Measurements from ENCODE around the gene MANSC4. TPM values are rescaled to one million over a fixed set of nuclear protein-coding genes. Genes with fewer than 3 reads are reported as not detected.

Gene MANSC4
- total and polyA plus RNA-seq, 2 donors (not counting 1 experiment from before 2014, with no cell fraction given), result 0.25 TPM; not detected in 1

GRCh38 chr12:27797301-27798025 is 17.4 kb upstream of the MANSC4 start:
- Mint-ChIP-seq H3K4me3 (no peak overlapping the region), H3K9me3 (ENCODE audit: insufficient read depth) (no peaks in the 10 kb centered on the region), H3K27ac (no peak overlapping the region), H3K27me3 (no peaks in the 10 kb centered on the region), H3K4me1 (no peaks in the 10 kb centered on the region)
- Histone ChIP-seq H3K27ac (ENCODE audit: low read length in 2 of 2) (no peak overlapping the region), H4K20me1 (ENCODE audit: control insufficient read depth, insufficient read depth, low read length, poor library complexity, severe bottlenecking) (no peaks in the 10 kb centered on the region), H3K36me3 (replicated peaks in 1 of 2; ENCODE audit: control extremely low read depth in 1 of 2, control insufficient read depth in 1 of 2, extremely low read depth in 1 of 2, insufficient read depth in 2 of 2, low read length in 1 of 2) (peaks cover 0 to 22% of the 10 kb centered on the region in 2 experiments), H3K4me3 (ENCODE audit: control extremely low read depth in 1 of 5, extremely low read depth in 1 of 5, insufficient read depth in 1 of 5, low read depth in 2 of 5, low read length in 4 of 5) (no peak overlapping the region), H3K9ac (ENCODE audit: low read length) (no peak overlapping the region), H3K79me2 (ENCODE audit: control insufficient read depth, insufficient read depth, low read length) (no peaks in the 10 kb centered on the region), H3K4me1 (ENCODE audit: control insufficient read depth in 2 of 2, insufficient read depth in 2 of 2, low read length in 2 of 2) (no peaks in the 10 kb centered on the region), H3K4me2 (replicated peaks; ENCODE audit: low read depth, low read length, poor library complexity, severe bottlenecking) (no peak overlapping the region), H3K9me3 (ENCODE audit: control extremely low read depth in 1 of 3, control insufficient read depth in 2 of 3, insufficient read depth in 1 of 3, low read length in 2 of 3) (no peaks in the 10 kb centered on the region), H3K27me3 (replicated peaks in 1 of 4; ENCODE audit: control extremely low read depth in 1 of 4, control insufficient read depth in 3 of 4, insufficient read depth in 4 of 4, low read length in 3 of 4) (no peaks in the 10 kb centered on the region), H2AFZ (ENCODE audit: insufficient read depth, low read depth, low read length, poor library complexity, severe bottlenecking) (no peak overlapping the region)
- TF ChIP-seq EZH2 (IDR thresholded peaks at IDR 0.05; ENCODE audit: borderline replicate concordance, insufficient read depth, low read depth, low read length, poor library complexity, severe bottlenecking), result no peak
- TF ChIP-seq, protein P1, sequence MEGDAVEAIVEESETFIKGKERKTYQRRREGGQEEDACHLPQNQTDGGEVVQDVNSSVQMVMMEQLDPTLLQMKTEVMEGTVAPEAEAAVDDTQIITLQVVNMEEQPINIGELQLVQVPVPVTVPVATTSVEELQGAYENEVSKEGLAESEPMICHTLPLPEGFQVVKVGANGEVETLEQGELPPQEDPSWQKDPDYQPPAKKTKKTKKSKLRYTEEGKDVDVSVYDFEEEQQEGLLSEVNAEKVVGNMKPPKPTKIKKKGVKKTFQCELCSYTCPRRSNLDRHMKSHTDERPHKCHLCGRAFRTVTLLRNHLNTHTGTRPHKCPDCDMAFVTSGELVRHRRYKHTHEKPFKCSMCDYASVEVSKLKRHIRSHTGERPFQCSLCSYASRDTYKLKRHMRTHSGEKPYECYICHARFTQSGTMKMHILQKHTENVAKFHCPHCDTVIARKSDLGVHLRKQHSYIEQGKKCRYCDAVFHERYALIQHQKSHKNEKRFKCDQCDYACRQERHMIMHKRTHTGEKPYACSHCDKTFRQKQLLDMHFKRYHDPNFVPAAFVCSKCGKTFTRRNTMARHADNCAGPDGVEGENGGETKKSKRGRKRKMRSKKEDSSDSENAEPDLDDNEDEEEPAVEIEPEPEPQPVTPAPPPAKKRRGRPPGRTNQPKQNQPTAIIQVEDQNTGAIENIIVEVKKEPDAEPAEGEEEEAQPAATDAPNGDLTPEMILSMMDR (IDR thresholded peaks at IDR 0.05), result no peak
- DNase-seq (no peak), ATAC-seq (ENCODE audit: low read depth) (no peak)
- WGBS (ENCODE audit: insufficient coverage), result 99% methylated on average over 20 of the region's 24 CpGs
- ChIA-PET POLR2A (no interaction called here), CTCF (no interaction called here)
- intact Hi-C loops (cut with micrococcal nuclease), result no loop called here

DNA sequence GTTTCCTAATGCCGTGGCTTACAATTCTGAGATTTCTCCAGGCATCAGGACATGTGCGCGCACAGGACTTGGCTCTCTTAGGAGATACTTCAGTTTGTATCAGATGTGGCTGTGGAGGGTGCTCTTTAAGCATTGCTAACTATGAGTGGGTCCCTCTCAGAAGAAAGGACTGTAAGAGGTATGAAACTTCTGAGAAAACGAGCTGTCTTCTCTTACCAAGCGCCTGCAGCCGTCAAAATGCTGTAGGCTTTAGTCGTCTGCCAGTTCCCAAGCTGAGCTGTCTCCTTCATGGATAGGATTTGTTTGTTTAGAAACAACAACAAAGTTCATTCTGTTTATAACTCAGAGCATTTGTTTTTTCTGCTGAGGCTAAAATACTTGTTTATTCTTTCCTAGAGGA is 16.1 kb upstream of the MANSC4 start:
- Mint-ChIP-seq H3K27ac (no peak overlapping the region), H3K4me1 (no peaks in the 10 kb centered on the region), H3K27me3 (no peaks in the 10 kb centered on the region), H3K4me3 (no peak overlapping the region), H3K9me3 (ENCODE audit: insufficient read depth) (no peaks in the 10 kb centered on the region)
- no peak for TF ChIP-seq EZH2 (IDR thresholded peaks at IDR 0.05; ENCODE audit: borderline replicate concordance, insufficient read depth, low read depth, low read length, poor library complexity, severe bottlenecking)
- ATAC-seq (ENCODE audit: low read depth) (no peak), DNase-seq (no peak)
- intact Hi-C loops (cut with micrococcal nuclease), result no loop called here
- Histone ChIP-seq H3K9ac (ENCODE audit: low read length) (no peak overlapping the region), H3K9me3 (ENCODE audit: control extremely low read depth in 1 of 3, control insufficient read depth in 2 of 3, insufficient read depth in 1 of 3, low read length in 2 of 3) (no peaks in the 10 kb centered on the region), H3K36me3 (replicated peaks in 1 of 2; ENCODE audit: control extremely low read depth in 1 of 2, control insufficient read depth in 1 of 2, extremely low read depth in 1 of 2, insufficient read depth in 2 of 2, low read length in 1 of 2) (peaks cover 0 to 31% of the 10 kb centered on the region in 2 experiments), H3K27me3 (replicated peaks in 1 of 4; ENCODE audit: control extremely low read depth in 1 of 4, control insufficient read depth in 3 of 4, insufficient read depth in 4 of 4, low read length in 3 of 4) (no peaks in the 10 kb centered on the region), H2AFZ (ENCODE audit: insufficient read depth, low read depth, low read length, poor library complexity, severe bottlenecking) (no peak overlapping the region), H4K20me1 (ENCODE audit: control insufficient read depth, insufficient read depth, low read length, poor library complexity, severe bottlenecking) (peaks cover under 1% of the 10 kb centered on the region), H3K4me1 (ENCODE audit: control insufficient read depth in 2 of 2, insufficient read depth in 2 of 2, low read length in 2 of 2) (no peaks in the 10 kb centered on the region), H3K79me2 (ENCODE audit: control insufficient read depth, insufficient read depth, low read length) (no peaks in the 10 kb centered on the region), H3K4me3 (ENCODE audit: control extremely low read depth in 1 of 5, extremely low read depth in 1 of 5, insufficient read depth in 1 of 5, low read depth in 2 of 5, low read length in 4 of 5) (no peak overlapping the region), H3K4me2 (replicated peaks; ENCODE audit: low read depth, low read length, poor library complexity, severe bottlenecking) (no peak overlapping the region), H3K27ac (ENCODE audit: low read length in 2 of 2) (no peak overlapping the region)
- POLR2A ChIA-PET, result no interaction called here
- WGBS (ENCODE audit: insufficient coverage), result 100% methylated on average over 4 of the region's 7 CpGs
- CTCF ChIA-PET, result no interaction called here
